Neural progenitor cell (in vitro differentiated cells): ENCODE data around the gene PLA2G4E.

ENCODE experiments used
- CTCF ChIP-seq: fragments of 200-600 bp; sonication (generic); IDR thresholded peaks from 2 replicates; pipeline ENCODE4 v1.5.1; 2017; ENCODE audit warnings: antibody characterized with exemption, mild to moderate bottlenecking
- EZH2 ChIP-seq: fragments of 200-600 bp; sonication (generic); IDR thresholded peaks from 2 replicates; pipeline ENCODE4 v1.6.1; 2017; ENCODE audit warnings: antibody characterized with exemption, mild to moderate bottlenecking, moderate library complexity
- EZH2phosphoT487 ChIP-seq: fragments of 200-600 bp; sonication (generic); IDR thresholded peaks from 2 replicates; pipeline ENCODE4 v1.6.1; 2017; ENCODE audit warnings: antibody characterized with exemption

GRCh38 chr15:42035435-42035761, 14.6 kb upstream of the PLA2G4E start:
- TF ChIP-seq CTCF (no peak), EZH2 (no peak), EZH2phosphoT487 (no peak)
